Liver (tissue), 3 donors: ENCODE data around the gene UBE4A.

Experiments
- EGR1 ChIP-seq, 2 donors: IDR thresholded peaks; 2 replicates each; pipeline ENCODE4 v1.6.1; 2016 to 2018; ENCODE audit warnings: antibody characterized with exemption in 2 of 2, low read depth in 2 of 2
- GABPA ChIP-seq, 2 donors: IDR thresholded peaks in 1 of 2; conservative IDR thresholded peaks in 1 of 2; 2 replicates each; pipeline ENCODE4 v1.6.1; 2016; ENCODE audit warnings: antibody characterized with exemption in 2 of 2, mild to moderate bottlenecking in 1 of 2, moderate library complexity in 1 of 2
- HNF4G ChIP-seq: IDR thresholded peaks from 2 replicates; pipeline ENCODE4 v1.6.1; 2016; ENCODE audit warnings: antibody characterized with exemption
- JUND ChIP-seq, 2 donors: IDR thresholded peaks; 2 replicates each; pipeline ENCODE4 v1.6.1; 2016; ENCODE audit warnings: antibody characterized with exemption in 2 of 2
- RAD21 ChIP-seq, 2 donors: IDR thresholded peaks; 2 replicates each; pipeline ENCODE4 v1.6.1; 2016; ENCODE audit warnings: antibody characterized with exemption in 2 of 2, mild to moderate bottlenecking in 2 of 2
- REST ChIP-seq: IDR thresholded peaks from 2 replicates; pipeline ENCODE4 v1.6.1; 2016; ENCODE audit warnings: antibody characterized with exemption, mild to moderate bottlenecking
- RXRA ChIP-seq, 2 donors: IDR thresholded peaks; 2 replicates each; pipeline ENCODE4 v1.6.1; 2017 to 2018; ENCODE audit warnings: antibody characterized with exemption in 2 of 2, mild to moderate bottlenecking in 1 of 2
- SP1 ChIP-seq: IDR thresholded peaks from 2 replicates; pipeline ENCODE4 v1.6.1; 2018; ENCODE audit warnings: antibody characterized with exemption, mild to moderate bottlenecking
- TAF1 ChIP-seq: conservative IDR thresholded peaks from 2 replicates; pipeline ENCODE4 v1.6.1; 2016; ENCODE audit warnings: antibody characterized with exemption, mild to moderate bottlenecking
- YY1 ChIP-seq: IDR thresholded peaks from 2 replicates; pipeline ENCODE4 v1.6.1; 2016; ENCODE audit warnings: antibody characterized with exemption, mild to moderate bottlenecking
- ZBTB33 ChIP-seq: IDR thresholded peaks from 2 replicates; pipeline ENCODE4 v1.6.1; 2016; ENCODE audit warnings: antibody characterized with exemption
- TF ChIP-seq, protein P1 (sequence below): fragments of 150-350 bp; IDR thresholded peaks from 2 replicates; pipeline ENCODE4 v1.5.1; 2017; ENCODE audit warnings: improper control_type of control experiment, low read depth, low read length; ENCODE audit not compliant: missing input control
- TF ChIP-seq, protein P2 (sequence below): IDR thresholded peaks from 2 replicates; pipeline ENCODE4 v1.6.1; 2016; ENCODE audit warnings: antibody characterized with exemption
- TF ChIP-seq, protein P3 (sequence below): IDR thresholded peaks from 2 replicates; pipeline ENCODE4 v1.6.1; 2016; ENCODE audit warnings: antibody characterized with exemption
- donor health status: healthy.
- donor health status: healthy.

DNA sequence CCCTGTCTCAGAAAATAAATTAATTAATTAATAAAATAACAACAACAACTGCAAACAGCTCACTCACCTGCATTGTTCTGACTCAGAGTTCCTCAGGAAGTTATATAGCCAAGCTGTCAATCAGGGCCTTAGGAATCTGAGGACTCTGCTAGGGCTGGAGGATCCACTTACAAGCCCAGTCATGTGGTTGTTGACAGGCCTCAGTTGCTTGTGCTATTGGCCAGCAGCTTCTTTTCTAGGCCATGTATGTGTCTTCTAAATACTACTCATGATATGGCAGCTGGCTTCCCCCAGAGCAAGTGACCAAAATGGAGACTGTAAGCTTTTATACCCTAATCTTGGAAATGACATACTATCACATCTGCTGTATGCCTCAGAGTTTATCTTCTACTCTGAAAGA, 21.2 kb downstream of the UBE4A start:
- TF ChIP-seq, protein P1, sequence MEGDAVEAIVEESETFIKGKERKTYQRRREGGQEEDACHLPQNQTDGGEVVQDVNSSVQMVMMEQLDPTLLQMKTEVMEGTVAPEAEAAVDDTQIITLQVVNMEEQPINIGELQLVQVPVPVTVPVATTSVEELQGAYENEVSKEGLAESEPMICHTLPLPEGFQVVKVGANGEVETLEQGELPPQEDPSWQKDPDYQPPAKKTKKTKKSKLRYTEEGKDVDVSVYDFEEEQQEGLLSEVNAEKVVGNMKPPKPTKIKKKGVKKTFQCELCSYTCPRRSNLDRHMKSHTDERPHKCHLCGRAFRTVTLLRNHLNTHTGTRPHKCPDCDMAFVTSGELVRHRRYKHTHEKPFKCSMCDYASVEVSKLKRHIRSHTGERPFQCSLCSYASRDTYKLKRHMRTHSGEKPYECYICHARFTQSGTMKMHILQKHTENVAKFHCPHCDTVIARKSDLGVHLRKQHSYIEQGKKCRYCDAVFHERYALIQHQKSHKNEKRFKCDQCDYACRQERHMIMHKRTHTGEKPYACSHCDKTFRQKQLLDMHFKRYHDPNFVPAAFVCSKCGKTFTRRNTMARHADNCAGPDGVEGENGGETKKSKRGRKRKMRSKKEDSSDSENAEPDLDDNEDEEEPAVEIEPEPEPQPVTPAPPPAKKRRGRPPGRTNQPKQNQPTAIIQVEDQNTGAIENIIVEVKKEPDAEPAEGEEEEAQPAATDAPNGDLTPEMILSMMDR, result no peak
- TF ChIP-seq ZBTB33 (no peak), TAF1 (no peak), JUND (IDR thresholded peaks at IDR 0.05) (no peak), GABPA (IDR thresholded peaks at IDR 0.05 in 1 of 2, conservative IDR thresholded peaks at IDR 0.05 in 1 of 2) (no peak), YY1 (no peak), RAD21 (IDR thresholded peaks at IDR 0.05) (no peak), SP1 (no peak), REST (no peak), RXRA (IDR thresholded peaks at IDR 0.05) (no peak), HNF4G (no peak), EGR1 (IDR thresholded peaks at IDR 0.05; ENCODE audit: low read depth in 2 of 2) (no peak)
- TF ChIP-seq, protein P2, sequence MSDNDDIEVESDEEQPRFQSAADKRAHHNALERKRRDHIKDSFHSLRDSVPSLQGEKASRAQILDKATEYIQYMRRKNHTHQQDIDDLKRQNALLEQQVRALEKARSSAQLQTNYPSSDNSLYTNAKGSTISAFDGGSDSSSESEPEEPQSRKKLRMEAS, result no peak
- TF ChIP-seq, protein P3, sequence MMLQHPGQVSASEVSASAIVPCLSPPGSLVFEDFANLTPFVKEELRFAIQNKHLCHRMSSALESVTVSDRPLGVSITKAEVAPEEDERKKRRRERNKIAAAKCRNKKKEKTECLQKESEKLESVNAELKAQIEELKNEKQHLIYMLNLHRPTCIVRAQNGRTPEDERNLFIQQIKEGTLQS, result no peak
